AG08396 (cell line): ENCODE data around the gene LEP.
"Not testable (repeated sequence)": the region's sequence is repeated elsewhere in the genome, so short reads cannot be mapped to it uniquely, and the experiment has no call there.

Experiments
- DNase-seq: peaks from one replicate; pipeline ENCODE4 v3.0.0; 2012; ENCODE audit warnings: low spot score, mixed read lengths

The LEP gene

DNA sequence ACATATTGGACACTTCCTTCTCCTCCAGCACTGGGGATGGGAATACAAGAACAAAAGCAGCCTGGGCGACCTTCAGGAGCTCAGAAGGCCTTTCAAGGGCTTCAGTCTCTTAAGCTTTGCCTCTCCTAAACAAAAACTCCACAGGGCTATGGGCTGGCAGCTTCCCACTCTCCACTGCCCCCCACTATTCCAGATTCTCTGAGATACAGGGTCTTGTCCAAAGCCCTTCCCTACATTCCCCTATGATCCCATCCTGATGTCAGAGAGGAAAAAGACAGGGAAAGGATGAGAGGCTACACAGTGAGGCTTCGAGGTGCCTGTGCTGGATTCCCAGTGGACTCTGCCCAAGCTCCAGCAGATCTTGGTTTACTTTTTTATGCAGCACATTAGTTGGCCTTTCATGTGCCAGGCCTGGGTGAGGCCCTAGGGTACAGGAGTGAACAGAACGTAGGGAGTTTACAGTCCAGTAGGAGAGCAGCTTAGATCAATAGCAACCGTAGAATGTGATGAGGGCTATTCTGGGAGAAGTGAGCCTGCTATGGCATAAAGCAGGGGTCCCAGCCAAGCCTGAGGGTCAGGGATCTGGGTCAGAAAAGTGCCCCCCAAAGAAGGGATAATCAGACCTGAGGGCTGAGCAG lies 33.3 kb downstream of the LEP start:
- no peak for DNase-seq

DNA sequence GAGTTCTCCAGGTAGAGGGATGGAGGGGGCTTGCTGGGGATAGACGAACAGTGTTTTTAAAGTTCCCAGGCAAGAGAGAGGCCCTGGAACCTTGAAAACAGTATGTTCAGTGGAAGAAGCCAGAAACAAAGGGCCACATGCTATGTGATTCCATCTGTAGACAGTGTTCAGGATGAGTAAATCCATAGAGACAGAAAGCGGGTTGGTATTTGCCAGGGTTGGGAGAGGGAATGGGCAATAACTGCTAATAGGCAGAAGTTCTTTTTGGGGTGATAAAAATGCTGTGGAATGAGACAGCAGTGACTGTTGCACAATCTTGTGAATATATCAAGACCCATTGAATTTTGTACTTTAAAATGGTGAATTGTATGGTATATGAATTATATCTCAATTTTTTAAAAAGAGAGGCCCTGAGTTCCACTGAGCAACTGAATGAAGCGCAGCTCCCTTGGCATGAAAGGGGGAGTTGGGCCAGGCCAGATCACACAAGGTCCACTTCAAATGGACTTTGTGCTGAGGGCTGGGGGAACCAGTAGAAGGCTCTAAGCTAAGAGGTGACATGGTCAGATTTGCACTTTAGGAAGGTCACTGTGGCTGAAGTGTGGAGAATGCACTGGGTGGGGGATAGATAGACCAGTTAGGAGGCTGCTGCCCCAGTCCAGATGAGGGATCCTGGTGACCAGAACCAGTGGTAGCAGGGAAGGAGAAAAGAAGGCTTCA lies 34.0 kb downstream of the LEP start:
- DNase-seq = no peak

DNA sequence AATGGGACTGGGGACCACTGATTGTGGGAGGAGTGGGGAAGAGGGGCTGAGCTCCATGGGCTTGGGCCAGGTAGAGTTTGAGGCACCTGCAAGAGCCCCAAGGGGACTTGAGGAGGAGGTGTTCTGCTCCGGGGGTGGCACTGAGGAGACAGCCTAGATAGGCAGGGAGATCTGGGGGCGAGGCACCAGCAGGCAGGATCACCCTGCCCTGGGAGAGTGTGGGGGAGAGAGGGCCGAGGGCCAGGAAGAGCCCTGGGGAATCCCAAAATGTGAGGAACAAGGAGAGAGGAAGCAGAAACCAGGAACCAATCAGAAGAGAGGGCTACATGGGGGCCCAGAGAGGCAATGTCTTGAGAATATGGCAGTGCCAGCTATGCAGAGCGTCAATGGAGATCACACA lies 34.6 kb downstream of the LEP start:
- DNase-seq = no peak

DNA sequence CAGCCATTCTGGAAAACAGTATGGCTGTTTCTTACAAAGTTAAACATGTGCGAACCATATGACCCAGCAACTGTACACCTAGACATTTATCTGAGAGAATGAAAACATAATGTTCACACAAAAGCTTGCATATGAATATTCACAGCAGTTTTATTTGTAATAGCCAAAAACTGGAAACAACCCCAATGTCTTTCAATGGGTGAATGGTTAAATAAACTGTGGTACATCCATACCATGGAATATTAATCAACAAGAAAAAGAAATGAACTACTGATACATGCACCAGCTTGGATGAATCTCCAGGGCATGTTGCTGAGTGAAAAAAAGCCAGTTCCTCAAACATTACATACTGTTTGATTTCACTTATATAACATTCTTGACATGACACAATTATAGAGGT lies 37.3 kb downstream of the LEP start:
- no peak for DNase-seq

DNA sequence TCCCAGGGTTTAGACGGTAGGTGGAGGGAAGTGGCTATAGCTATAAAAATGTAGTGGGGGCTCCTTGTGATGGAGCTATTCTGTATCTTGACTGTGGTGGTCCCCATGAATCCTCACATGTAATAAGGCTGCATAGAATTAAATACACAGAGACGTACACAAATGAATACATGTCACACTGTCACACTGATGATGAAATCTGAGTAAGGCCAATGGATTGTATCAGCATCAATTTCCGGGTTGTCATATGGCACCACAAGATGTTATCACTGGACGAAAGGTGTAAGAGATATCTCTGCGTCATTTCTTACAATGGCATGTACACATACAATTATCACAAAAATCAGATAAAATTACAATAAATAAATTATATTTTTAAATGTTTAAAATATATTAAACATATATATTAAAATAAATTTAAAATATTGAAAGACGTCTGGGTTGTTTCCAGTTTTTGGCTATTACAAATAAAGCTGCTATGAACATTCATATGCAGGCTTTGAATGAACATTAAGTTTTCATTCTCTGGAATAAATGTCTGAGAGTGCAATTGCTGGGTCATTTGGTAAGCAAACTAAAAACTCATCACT lies 38.1 kb downstream of the LEP start:
- DNase-seq = no peak

DNA sequence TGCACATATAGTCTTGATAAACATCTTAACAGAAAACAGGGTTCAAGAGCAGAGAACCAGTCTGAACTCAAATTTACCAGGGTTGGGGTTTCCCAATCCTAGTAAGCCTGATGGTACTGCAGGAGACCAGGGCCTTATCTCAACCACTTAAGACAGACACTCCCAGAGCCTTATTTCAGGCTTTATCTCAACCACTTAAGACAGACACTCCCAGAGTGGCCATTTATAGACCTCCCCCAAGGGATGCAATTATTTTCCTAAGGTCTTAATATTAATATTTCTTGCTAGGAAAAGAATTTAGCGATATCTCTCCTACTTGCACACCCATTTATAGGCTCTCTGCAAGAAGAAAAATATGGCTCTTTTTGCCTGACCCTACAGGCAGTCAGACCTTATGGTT lies 39.4 kb downstream of the LEP start:
- DNase-seq = not testable (repeated sequence)

DNA sequence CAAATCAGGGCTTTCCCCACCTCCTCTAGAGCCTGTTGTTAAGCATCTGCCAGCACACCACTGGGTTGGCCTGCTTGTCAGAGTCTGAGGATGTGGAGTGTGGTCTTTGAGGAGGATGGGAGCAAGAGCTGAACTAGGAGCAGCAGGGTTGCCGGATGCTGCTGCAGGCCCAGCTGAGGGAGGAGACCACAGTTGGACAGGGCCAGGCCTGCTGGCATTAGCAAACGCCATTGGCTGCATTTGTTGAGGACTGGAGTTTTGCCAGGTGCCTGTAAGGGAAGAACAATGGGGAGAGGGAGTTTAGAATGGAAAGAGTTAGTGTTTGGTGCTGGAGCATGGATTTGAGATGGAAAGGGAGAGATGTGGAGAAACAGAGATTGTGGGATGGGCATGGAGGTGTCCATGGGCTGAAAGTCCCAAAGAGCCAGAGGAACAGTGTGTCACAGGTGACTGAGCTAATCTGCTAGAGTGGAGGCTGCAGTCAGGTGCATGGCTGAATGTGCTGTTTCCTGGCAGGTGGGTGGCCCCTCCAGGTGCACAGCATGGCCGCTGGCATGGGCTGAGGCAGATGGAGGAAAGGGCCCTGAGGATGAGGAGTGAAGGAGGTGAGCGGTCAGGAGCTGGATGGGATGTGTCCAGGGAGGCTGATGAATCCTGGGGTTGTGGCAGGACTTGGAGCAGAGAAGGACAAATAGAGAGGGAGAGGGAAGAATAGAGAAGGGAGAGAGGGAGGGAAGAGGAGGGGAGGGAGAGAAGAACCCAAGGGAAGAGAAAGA lies 40.7 kb downstream of the LEP start:
- peak; percentile 2 for DNase-seq

DNA sequence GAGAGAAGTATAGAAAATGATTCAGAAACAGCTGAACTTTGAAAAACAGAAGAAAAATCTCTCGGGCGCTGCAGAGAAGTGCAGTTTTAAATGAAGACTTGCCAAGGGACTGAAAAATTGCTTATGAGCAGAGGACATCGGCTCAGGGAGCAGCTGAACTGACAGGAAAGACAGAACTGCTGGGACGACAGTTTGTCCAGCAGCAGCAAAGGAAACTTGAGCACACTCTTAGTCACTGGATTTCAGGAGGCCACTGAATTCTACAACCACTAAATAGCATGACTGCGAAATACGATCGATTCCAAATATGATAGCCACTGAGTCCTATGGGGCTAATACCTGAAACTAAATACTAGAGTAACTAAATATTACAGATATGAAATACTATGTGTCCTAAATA lies 43.0 kb downstream of the LEP start:
- DNase-seq = no peak

DNA sequence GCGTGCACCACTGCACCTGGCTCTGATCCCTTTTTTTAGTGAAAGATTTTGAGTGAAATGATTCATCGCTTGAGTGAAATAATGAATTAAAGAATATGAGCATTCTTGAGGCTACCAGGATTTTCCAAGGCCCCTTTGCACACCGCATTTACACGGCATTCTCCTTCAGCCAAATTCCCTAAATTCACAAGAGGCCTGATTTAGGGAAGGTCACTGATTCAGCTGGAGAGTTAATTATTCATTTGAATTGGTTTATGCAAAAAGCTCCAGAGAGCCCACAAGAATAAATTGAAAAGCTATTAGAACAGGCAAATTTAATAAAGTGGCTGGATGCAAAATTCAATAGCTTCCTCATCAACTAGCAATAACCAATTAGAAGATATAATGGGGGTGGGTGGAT lies 46.5 kb downstream of the LEP start:
- DNase-seq = no peak

DNA sequence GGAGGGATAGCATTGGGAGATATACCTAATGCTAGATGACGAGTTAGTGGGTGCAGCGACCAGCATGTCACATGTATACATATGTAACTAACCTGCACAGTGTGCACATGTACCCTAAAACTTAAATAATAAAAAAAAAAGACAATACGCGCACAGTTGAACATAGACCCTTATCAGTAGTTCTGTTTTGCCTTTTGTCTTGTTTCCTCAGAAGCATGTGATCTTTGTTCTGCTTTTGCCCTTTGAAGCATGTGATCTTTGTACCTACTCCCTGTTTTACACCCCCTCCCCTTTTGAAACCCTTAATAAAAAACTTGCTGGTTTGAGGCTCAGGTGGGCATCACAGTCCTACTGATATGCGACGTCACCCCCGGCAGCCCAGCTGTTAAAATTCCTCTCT lies 56.9 kb downstream of the LEP start:
- not testable (repeated sequence) for DNase-seq

DNA sequence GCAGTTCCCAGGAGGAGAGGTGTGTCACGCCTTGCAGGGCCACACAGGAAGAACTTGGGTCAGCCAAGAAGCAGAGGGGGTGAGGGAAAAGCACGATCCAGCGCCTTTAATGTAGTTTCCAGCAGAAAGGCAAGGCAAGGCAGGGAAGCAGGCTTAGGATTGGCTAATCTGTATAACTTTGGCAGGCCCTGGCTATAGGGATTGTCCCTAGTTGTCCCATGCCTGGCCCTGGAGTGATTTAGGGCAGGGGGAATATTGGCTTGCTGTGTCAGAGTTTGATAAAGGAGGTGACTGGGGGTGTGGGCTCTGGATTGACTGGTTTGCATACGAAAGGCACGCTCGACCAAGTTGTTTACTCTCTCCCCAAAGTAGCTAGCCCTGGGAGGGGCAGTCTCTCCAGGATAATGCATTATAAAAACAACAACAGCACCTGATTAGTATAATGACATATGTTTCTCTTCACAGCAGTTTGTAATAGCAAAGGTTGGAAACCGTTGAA lies 58.1 kb downstream of the LEP start:
- no peak for DNase-seq

DNA sequence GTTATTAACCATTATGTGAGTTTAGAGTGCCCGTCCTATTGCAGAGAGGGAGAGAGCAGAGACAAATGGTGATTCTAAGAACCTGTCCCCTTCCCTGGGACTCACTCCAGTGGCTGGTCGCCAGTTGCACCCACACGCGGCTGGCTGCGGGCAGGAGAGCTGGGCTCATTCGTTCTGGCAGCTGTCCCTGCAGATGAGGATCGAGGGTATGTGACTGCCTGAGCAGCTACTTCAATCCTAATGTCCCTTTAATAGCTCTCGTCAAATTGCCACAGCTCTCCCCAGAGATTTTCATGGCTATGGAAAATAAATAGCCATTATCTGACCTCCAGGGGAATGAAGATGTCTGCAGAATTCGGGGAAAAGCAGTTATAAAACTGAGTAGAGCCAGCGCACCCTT lies 61.1 kb downstream of the LEP start:
- no peak for DNase-seq

DNA sequence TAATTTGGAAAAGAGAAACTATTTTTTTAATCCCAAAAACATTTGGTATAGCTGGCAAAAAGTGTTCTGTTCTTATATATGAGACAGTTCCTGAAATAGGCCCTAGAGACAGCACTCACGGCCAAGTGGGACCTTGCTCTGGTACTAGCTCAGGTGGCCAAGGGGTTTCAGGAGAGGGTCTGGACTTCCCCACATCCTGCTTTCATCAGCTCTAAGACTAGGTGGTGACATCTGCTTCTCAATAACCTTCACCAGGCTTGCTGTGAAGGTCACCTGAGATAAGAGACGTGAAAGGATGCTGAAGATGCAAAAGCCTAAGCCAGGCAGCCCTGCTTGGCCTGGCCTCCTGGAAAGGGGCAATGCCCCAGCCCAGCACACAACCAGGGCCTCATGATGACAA lies 62.1 kb downstream of the LEP start:
- no peak for DNase-seq

DNA sequence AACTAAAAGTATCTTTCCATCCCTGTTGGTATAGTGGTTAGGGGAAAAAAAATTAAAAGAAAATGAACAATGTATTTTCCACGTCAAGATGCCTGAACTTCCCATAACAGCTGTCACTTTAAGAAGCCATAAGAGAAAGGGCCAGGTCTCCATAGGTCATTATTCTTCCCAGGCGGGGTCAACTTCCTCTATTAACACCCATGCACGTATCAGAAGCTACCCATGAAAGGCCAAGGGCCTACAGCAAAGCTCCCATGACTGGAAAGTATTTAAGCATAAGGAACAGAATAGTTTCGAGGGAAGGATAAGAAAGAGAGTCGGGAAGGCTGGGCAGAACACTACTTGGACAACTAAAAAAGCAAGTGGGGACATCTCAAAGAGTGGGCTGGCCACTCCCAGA lies 62.6 kb downstream of the LEP start:
- no peak for DNase-seq

DNA sequence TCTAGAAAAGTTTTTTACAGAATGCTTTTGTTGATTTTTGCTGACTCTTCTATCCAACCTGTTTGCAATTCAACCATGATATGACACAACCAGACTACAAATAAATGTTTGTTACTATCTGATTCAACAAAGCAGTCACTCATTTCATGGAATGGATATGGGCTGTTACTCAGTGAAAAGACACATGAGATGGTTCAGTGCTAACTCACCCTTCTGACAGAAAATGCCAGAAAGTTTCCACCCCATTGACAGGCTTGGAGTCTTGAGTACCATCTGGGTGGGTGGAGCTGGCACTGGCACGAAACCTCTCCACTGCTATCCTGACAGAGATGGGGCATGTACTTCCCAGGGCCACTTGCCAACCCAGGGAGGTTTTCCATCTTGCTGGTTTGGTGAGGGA lies 63.1 kb downstream of the LEP start:
- no peak for DNase-seq

DNA sequence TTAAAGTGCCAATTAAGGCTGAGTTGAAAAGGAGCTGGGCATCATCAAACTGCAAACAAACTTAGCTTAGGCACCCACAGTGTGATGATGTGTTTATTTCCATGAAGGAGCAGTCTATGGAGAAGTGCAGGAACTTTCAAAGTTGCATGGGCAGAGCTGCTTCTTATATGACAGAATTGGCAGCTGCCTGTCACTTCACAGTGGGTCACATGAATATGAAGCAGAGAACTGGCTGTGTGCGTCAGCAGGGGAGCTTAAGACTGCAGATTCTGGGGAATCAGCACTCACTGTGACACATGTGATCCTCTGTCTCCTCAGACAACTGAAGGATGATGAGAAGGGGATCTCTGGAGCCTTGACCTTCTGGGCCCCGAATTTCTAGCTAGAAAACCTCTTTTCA lies 66.0 kb downstream of the LEP start:
- DNase-seq = no peak
